Liver (tissue), 9 donors: Measurements from ENCODE around the gene SMC6. TPM values are rescaled to one million over a fixed set of nuclear protein-coding genes. Genes with fewer than 3 reads are reported as not detected.

ENCODE experiments used
- DNase-seq: peaks from one replicate; pipeline ENCODE4 v3.0.0-alpha.2; 2017; ENCODE audit warnings: low spot score
- H3K27ac ChIP-seq, 2 donors: one replicate each; pipeline ENCODE4 v1.7.0; 2013; ENCODE audit warnings: inconsistent platforms in 2 of 2, low read length in 2 of 2, control low read depth in 1 of 2, low read depth in 1 of 2, mild to moderate bottlenecking in 1 of 2
- H3K27me3 ChIP-seq, 4 donors: one replicate each; pipeline versions ENCODE4 v1.6.1 to v1.7.0; 2013; ENCODE audit warnings: low read length in 3 of 4, inconsistent platforms in 1 of 4, mild to moderate bottlenecking in 1 of 4, moderate library complexity in 1 of 4; ENCODE audit not compliant: control insufficient read depth in 4 of 4, insufficient read depth in 4 of 4
- H3K36me3 ChIP-seq, 4 donors: one replicate each; pipeline versions ENCODE4 v1.6.1 to v1.7.0; 2013; ENCODE audit warnings: low read length in 3 of 4, mild to moderate bottlenecking in 3 of 4, low read depth in 1 of 4, moderate library complexity in 1 of 4; ENCODE audit not compliant: control insufficient read depth in 4 of 4, insufficient read depth in 3 of 4
- H3K4me1 ChIP-seq, 4 donors: one replicate each; pipeline versions ENCODE4 v1.6.1 to v1.7.0; 2013; ENCODE audit warnings: low read length in 3 of 4, mild to moderate bottlenecking in 3 of 4, moderate library complexity in 1 of 4; ENCODE audit not compliant: control insufficient read depth in 4 of 4, insufficient read depth in 4 of 4
- H3K4me3 ChIP-seq, 3 donors: one replicate each; pipeline versions ENCODE4 v1.6.1 to v1.7.0; 2013; ENCODE audit warnings: low read length in 3 of 3, control low read depth in 1 of 3, low read depth in 1 of 3, mild to moderate bottlenecking in 1 of 3
- H3K9ac ChIP-seq, 2 donors: one replicate each; pipeline ENCODE4 v1.7.0; 2013; ENCODE audit warnings: low read length in 2 of 2, mild to moderate bottlenecking in 2 of 2, moderate library complexity in 2 of 2, control low read depth in 1 of 2, low read depth in 1 of 2
- H3K9me3 ChIP-seq, 4 donors: one replicate each; pipeline versions ENCODE4 v1.6.1 to v1.7.0; 2013; ENCODE audit warnings: low read length in 3 of 4; ENCODE audit not compliant: control insufficient read depth in 4 of 4
- ATF3 ChIP-seq: IDR thresholded peaks from 2 replicates; pipeline ENCODE4 v1.6.1; 2016; ENCODE audit warnings: antibody characterized with exemption
- CTCF ChIP-seq: fragments of 150-350 bp; IDR thresholded peaks from 2 replicates; pipeline ENCODE4 v1.5.1; 2017; ENCODE audit warnings: improper control_type of control experiment, low read depth, low read length; ENCODE audit not compliant: missing input control
- FOXA2 ChIP-seq: IDR thresholded peaks from 2 replicates; pipeline ENCODE4 v1.6.1; 2016; ENCODE audit warnings: antibody characterized with exemption
- GABPA ChIP-seq, 2 donors: IDR thresholded peaks in 1 of 2; conservative IDR thresholded peaks in 1 of 2; 2 replicates each; pipeline ENCODE4 v1.6.1; 2016; ENCODE audit warnings: antibody characterized with exemption in 2 of 2, mild to moderate bottlenecking in 1 of 2, moderate library complexity in 1 of 2
- HNF4A ChIP-seq, 2 donors: conservative IDR thresholded peaks; 2 replicates each; pipeline ENCODE4 v1.6.1; 2016; ENCODE audit warnings: antibody characterized with exemption in 2 of 2, mild to moderate bottlenecking in 2 of 2
- HNF4G ChIP-seq: IDR thresholded peaks from 2 replicates; pipeline ENCODE4 v1.6.1; 2016; ENCODE audit warnings: antibody characterized with exemption
- JUND ChIP-seq, 2 donors: IDR thresholded peaks; 2 replicates each; pipeline ENCODE4 v1.6.1; 2016; ENCODE audit warnings: antibody characterized with exemption in 2 of 2
- MAX ChIP-seq: IDR thresholded peaks from 2 replicates; pipeline ENCODE4 v1.6.1; 2016; ENCODE audit warnings: antibody characterized with exemption
- NR2F2 ChIP-seq: IDR thresholded peaks from 2 replicates; pipeline ENCODE4 v1.6.1; 2016; ENCODE audit warnings: antibody characterized with exemption
- RAD21 ChIP-seq, 2 donors: IDR thresholded peaks; 2 replicates each; pipeline ENCODE4 v1.6.1; 2016; ENCODE audit warnings: antibody characterized with exemption in 2 of 2, mild to moderate bottlenecking in 2 of 2
- SP1 ChIP-seq: IDR thresholded peaks from 2 replicates; pipeline ENCODE4 v1.6.1; 2018; ENCODE audit warnings: antibody characterized with exemption, mild to moderate bottlenecking
- TAF1 ChIP-seq: conservative IDR thresholded peaks from 2 replicates; pipeline ENCODE4 v1.6.1; 2016; ENCODE audit warnings: antibody characterized with exemption, mild to moderate bottlenecking
- YY1 ChIP-seq: IDR thresholded peaks from 2 replicates; pipeline ENCODE4 v1.6.1; 2016; ENCODE audit warnings: antibody characterized with exemption, mild to moderate bottlenecking
- ZBTB33 ChIP-seq: IDR thresholded peaks from 2 replicates; pipeline ENCODE4 v1.6.1; 2016; ENCODE audit warnings: antibody characterized with exemption
- WGBS: extraction: QIAGEN DNeasy Blood & Tissue Kit; methylation state at CpG from one replicate; pipeline ENCODE4 v1.1.7; 2013; 5-methylcytosine and 5-hydroxymethylcytosine counted together
- polyA plus RNA-seq, 2 donors: library from polyadenylated mRNA; stranded (reverse) in 1 of 2; unstranded in 1 of 2; fragments of 200-250 nt in 1 of 2; fragments of >200 nt in 1 of 2; fragmentation: Nextera tagmentation in 1 of 2; extraction: Ambion mirVana in 1 of 2; gene quantifications; one replicate each; pipeline versions ENCODE4 v1.2.1 to v1.2.3, GENCODE V29; 2013 to 2015
- total RNA-seq, 2 donors: library from RNA; depleted of rRNA; stranded (reverse); fragments of >200 nt; gene quantifications; one replicate each; pipeline ENCODE4 v1.2.3, GENCODE V29; 2014
- donor health status: healthy.
- donor health status: healthy.
- donor health status: healthy.
- donor health status: healthy.
- donor health status: healthy.

SMC6 gene
- total and polyA plus RNA-seq, 4 donors: 2.6 to 22.3 (median 11.0) TPM

- H3K27me3 ChIP-seq: no peaks in the 10 kb centered on the region
- no peak for TF ChIP-seq HNF4A (conservative IDR thresholded peaks at IDR 0.05)
- no peak for TF ChIP-seq RAD21 (IDR thresholded peaks at IDR 0.05)
- TF ChIP-seq MAX: no peak
- H3K36me3 ChIP-seq: no peaks in the 10 kb centered on the region
- no peak overlapping the region for H3K27ac ChIP-seq
- no peaks in the 10 kb centered on the region for H3K9me3 ChIP-seq
- no peak overlapping the region for H3K4me3 ChIP-seq
- DNase-seq: no peak
- H3K4me1 ChIP-seq: no peaks in the 10 kb centered on the region
- H3K9ac ChIP-seq: no peak overlapping the region
- 98% methylated on average over 1 of the region's 1 CpG for WGBS
Measured at GRCh38 chr2:17615728-17616351, 137.8 kb downstream of the SMC6 start.

- no peaks in the 10 kb centered on the region for H3K9me3 ChIP-seq
- WGBS: 81% methylated on average over 1 of the region's 1 CpG
- H3K4me3 ChIP-seq: no peak overlapping the region
- TF ChIP-seq GABPA (IDR thresholded peaks at IDR 0.05 in 1 of 2, conservative IDR thresholded peaks at IDR 0.05 in 1 of 2) (no peak), ZBTB33 (no peak), ATF3 (no peak), FOXA2 (no peak)
- no peak for DNase-seq
- H3K4me1 ChIP-seq: no peaks in the 10 kb centered on the region
- H3K9ac ChIP-seq: no peak overlapping the region
- H3K27ac ChIP-seq: no peak overlapping the region
- no peaks in the 10 kb centered on the region for H3K36me3 ChIP-seq
- H3K27me3 ChIP-seq: no peaks in the 10 kb centered on the region
Measured at GRCh38 chr2:17615147-17615546, 138.5 kb downstream of the SMC6 start.

GRCh38 chr2:17614174-17614930 is 139.3 kb downstream of the SMC6 start:
- Histone ChIP-seq H3K36me3 (no peaks in the 10 kb centered on the region), H3K9ac (no peak overlapping the region), H3K27ac (no peak overlapping the region), H3K9me3 (no peaks in the 10 kb centered on the region), H3K4me1 (no peaks in the 10 kb centered on the region), H3K4me3 (no peak overlapping the region), H3K27me3 (no peaks in the 10 kb centered on the region)
- WGBS: 94% methylated on average over 4 of the region's 4 CpGs
- no peak for DNase-seq
- TF ChIP-seq SP1 (no peak), YY1 (no peak), NR2F2 (no peak), TAF1 (no peak), HNF4A (conservative IDR thresholded peaks at IDR 0.05) (no peak), RAD21 (IDR thresholded peaks at IDR 0.05) (no peak), GABPA (IDR thresholded peaks at IDR 0.05 in 1 of 2, conservative IDR thresholded peaks at IDR 0.05 in 1 of 2) (no peak), FOXA2 (no peak), HNF4G (no peak), JUND (IDR thresholded peaks at IDR 0.05) (no peak), MAX (no peak), CTCF (no peak), ATF3 (no peak), ZBTB33 (no peak)
